Common myeloid progenitor, CD34-positive (primary cell): ENCODE results near the gene QPCT.

Experiments
- CTCF ChIA-PET: fragments of 350-600 bp; sonication (Branson Sonifier 250); formaldehyde crosslinking; loops from one replicate; lab custom pipeline; 2021; ENCODE audit warnings: antibody characterized with exemption; lab: Charles Lee
- POLR2A ChIA-PET: fragments of 350-600 bp; sonication (Branson Sonifier 250); formaldehyde crosslinking; loops from one replicate; lab custom pipeline; 2021; ENCODE audit warnings: antibody characterized with exemption; lab: Charles Lee
- DNase-seq, 3 donors: peaks; one replicate each; pipeline versions ENCODE4 v3.0.0 to v3.0.0-alpha.2; 2013
- H3K27ac ChIP-seq, 2 experiments: 1 replicate in 1 of 2; 2 replicates in 1 of 2; pipeline ENCODE4 v1.7.0; 2013; ENCODE audit warnings: inconsistent platforms in 2 of 2, low read length in 2 of 2, mild to moderate bottlenecking in 2 of 2, low read depth in 1 of 2, moderate library complexity in 1 of 2; ENCODE audit not compliant: severe bottlenecking in 2 of 2, insufficient read depth in 1 of 2, poor library complexity in 1 of 2
- H3K27me3 ChIP-seq, 5 experiments: replicated peaks in 2 of 5; 1 replicate in 3 of 5; 2 replicates in 2 of 5; pipeline versions ENCODE4 v1.6.1 to v1.7.0; 2013; ENCODE audit warnings: low read length in 4 of 5, mild to moderate bottlenecking in 2 of 5, moderate library complexity in 2 of 5, inconsistent platforms in 1 of 5; ENCODE audit not compliant: insufficient read depth in 5 of 5, control insufficient read depth in 4 of 5
- H3K36me3 ChIP-seq, 4 experiments: 1 replicate in 2 of 4; 2 replicates in 2 of 4; pipeline versions ENCODE4 v1.6.1 to v1.7.0; 2013; ENCODE audit warnings: low read length in 3 of 4, control low read depth in 1 of 4, mild to moderate bottlenecking in 1 of 4; ENCODE audit not compliant: control insufficient read depth in 4 of 4, insufficient read depth in 4 of 4
- H3K4me1 ChIP-seq, 4 experiments: 1 replicate in 3 of 4; 2 replicates in 1 of 4; pipeline versions ENCODE4 v1.6.1 to v1.7.1; 2013; ENCODE audit warnings: low read length in 3 of 4, mild to moderate bottlenecking in 3 of 4, control low read depth in 1 of 4, inconsistent platforms in 1 of 4, moderate library complexity in 1 of 4; ENCODE audit not compliant: control insufficient read depth in 4 of 4, insufficient read depth in 4 of 4; ENCODE audit errors: control extremely low read depth in 1 of 4
- H3K4me3 ChIP-seq, 7 experiments: 1 replicate in 4 of 7; 2 replicates in 3 of 7; pipeline versions ENCODE4 v1.5.1 to v1.7.0; 2013; ENCODE audit warnings: mild to moderate bottlenecking in 7 of 7, low read length in 6 of 7, moderate library complexity in 6 of 7, inconsistent platforms in 2 of 7, low read depth in 2 of 7, control low read depth in 1 of 7; ENCODE audit not compliant: insufficient read depth in 4 of 7, control insufficient read depth in 1 of 7; ENCODE audit errors: extremely low read depth in 1 of 7
- H3K9me3 ChIP-seq, 5 experiments: 1 replicate in 4 of 5; 2 replicates in 1 of 5; pipeline versions ENCODE4 v1.6.1 to v1.7.1; 2013; ENCODE audit warnings: low read length in 4 of 5, mild to moderate bottlenecking in 2 of 5, inconsistent platforms in 1 of 5, low read depth in 1 of 5, moderate library complexity in 1 of 5; ENCODE audit not compliant: control insufficient read depth in 4 of 5, insufficient read depth in 2 of 5; ENCODE audit errors: control extremely low read depth in 1 of 5
- WGBS: methylation state at CpG from one replicate; pipeline ENCODE4 v1.1.5; 2013; ENCODE audit not compliant: insufficient coverage; 5-methylcytosine and 5-hydroxymethylcytosine counted together

The QPCT gene

DNA sequence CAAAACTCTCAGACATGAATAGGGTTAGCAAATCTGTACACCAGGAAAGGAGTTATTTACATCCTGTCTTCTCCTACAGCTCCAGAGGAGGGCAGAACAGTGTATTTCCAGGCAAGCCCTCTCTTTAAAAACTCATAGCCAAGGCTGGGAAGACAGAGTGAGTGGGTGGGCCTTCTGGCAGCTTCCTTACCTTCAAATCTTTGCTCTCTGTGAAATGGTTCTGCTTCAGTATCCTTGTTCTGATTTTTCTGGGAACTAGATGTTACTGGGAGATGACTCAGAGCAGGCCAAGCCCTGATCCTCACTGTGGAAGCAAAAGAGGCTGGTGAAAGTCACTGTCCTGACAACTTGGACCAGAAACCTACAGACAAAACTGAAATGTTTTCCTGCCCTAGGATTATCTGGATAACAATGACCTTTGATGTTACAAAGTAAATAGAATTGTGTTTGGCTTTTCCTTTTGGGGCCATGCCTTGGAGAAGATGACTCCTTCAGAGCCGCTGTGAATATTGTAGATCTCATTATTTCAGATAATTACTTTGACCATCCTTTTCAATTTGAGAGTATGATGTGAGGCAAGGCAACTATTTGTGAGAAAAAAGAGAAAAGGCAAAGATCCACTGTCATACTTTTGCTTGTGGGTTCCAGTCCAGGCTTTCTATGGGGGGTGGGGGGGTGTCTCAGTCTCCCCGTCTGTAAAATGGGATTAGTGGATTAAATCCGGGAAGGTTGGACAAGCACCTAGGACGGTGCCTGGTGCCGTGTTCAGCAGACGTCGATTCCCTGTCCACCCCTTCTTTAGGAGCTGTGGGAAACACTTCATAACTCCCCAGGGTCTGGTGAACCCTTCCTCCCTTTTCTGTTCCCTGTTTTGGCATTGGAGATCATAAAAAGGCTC, 644 bp upstream of the QPCT start:
- Histone ChIP-seq H3K27ac (no peak overlapping the region), H3K4me1 (peaks cover 6 to 33% (median 17%) of the 10 kb centered on the region in 4 experiments), H3K4me3 (peak overlapping the region; percentile 48 to 91 (median 71)), H3K27me3 (no peaks in the 10 kb centered on the region), H3K9me3 (no peaks in the 10 kb centered on the region), H3K36me3 (no peaks in the 10 kb centered on the region)
- WGBS = 70% methylated on average over 5 of the region's 7 CpGs
- POLR2A ChIA-PET = interaction anchor here (0.6 to 2.0 kb wide), 3 partner anchors 19 to 52 kb away, joined by 3 to 10 read pairs (median 9); partner anchors contain the start of gene PRKD3
- DNase-seq = peak in 2 of 3 donors; percentile 46 to 51
- CTCF ChIA-PET = interaction anchor here (1.0 to 1.9 kb wide), 7 partner anchors 13 to 512 kb away, joined by 3 to 5 read pairs (median 4); no protein-coding TSS in a partner anchor

DNA sequence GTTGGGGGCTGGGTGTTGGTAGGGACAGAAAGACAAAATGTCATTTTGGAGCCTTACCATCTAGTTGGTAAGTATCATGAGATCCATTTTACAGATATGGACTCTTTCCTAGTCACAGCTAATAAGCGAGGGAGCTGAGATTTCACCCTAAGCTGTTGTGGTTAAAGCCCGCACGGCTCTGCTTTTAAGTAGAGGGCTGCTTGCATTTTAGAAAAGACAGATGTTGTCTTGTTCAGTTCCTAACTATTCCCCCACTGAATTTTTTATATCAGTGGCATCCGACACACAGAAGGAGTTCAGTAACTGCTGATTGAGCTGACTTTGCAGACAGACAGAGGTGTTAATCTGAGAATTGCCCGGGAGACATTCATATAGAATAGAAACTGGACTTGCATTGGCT, 3.7 kb downstream of the QPCT start:
- Histone ChIP-seq H3K27me3 (no peaks in the 10 kb centered on the region), H3K9me3 (no peaks in the 10 kb centered on the region), H3K27ac (no peak overlapping the region), H3K36me3 (no peaks in the 10 kb centered on the region), H3K4me3 (no peak overlapping the region), H3K4me1 (peaks cover 6 to 41% (median 25%) of the 10 kb centered on the region in 4 experiments)
- ChIA-PET POLR2A (no interaction called here), CTCF (interaction anchor here (1.0 to 2.5 kb wide), 4 partner anchors 10 to 543 kb away, joined by 3 to 12 read pairs (median 3); partner anchors contain the start of gene PRKD3)
- 100% methylated on average over 2 of the region's 5 CpGs for WGBS
- no peak for DNase-seq

DNA sequence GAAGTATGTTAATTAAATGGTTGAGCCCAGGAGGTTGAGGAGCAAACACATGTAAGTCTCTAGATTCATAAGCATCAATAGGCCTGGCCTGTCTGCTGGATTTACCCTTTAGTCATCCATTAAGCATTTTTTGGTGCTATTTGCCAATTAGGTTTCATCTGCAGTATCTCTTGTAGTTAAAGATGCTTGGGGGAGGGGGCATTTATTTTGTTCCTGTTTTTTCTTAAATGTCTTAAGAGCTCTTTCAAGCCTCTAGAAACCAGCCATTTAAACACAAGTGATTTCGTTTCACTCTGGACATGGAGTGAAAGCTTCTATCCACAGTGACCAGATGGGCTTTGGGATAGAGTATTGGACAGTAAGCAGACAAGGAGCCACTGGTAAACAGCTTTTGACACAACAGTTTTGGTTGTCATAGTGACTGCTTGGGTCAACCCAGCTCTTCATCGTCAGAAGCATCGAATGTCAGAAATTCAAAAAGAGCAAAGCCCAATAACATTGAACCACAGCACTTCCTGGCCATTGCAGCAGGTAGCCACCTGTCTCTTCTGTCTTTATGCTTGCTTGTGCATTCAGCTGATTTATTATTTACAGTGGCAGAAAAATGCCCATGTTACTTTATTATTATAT, 4.9 kb downstream of the QPCT start:
- H3K9me3 ChIP-seq = no peaks in the 10 kb centered on the region
- ChIA-PET CTCF (interaction anchor here (0.8 to 2.5 kb wide), 7 partner anchors 9 to 538 kb away, joined by 3 to 12 read pairs (median 3); partner anchors contain the start of gene PRKD3), POLR2A (interaction anchor here (1.3 kb wide), 1 partner anchor 27 kb away, joined by 3 read pairs; no protein-coding TSS in a partner anchor)
- no peaks in the 10 kb centered on the region for H3K27me3 ChIP-seq
- H3K4me1 ChIP-seq = peaks cover 4 to 29% (median 23%) of the 10 kb centered on the region in 4 experiments
- DNase-seq = peak in 2 of 3 donors; percentile 66 to 71
- WGBS = 94% methylated on average over 2 of the region's 3 CpGs
- H3K36me3 ChIP-seq = no peaks in the 10 kb centered on the region
- H3K27ac ChIP-seq = no peak overlapping the region
- no peak overlapping the region for H3K4me3 ChIP-seq

DNA sequence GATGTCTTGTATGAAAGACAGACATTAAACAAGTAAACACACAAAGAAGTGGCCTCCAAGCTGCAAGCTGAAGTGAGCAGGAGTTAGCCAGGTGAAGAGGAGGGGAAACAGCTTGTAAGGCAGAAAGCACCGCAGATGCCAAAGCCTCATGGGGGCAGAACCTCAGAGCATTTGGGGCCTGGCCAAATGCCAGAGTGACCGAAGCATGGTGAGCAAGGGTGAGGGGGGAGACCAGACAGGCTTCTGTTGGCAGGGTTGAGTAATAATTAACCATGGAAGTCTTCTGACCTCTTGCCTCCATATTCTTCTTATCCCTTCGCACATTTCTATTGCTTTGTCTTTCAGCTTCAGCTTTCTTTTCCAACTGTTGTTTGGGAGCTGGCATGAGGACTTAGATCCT, 5.6 kb downstream of the QPCT start:
- no peaks in the 10 kb centered on the region for H3K27me3 ChIP-seq
- H3K9me3 ChIP-seq = no peaks in the 10 kb centered on the region
- H3K4me3 ChIP-seq = no peak overlapping the region
- ChIA-PET CTCF (interaction anchor here (0.9 to 2.5 kb wide), 6 partner anchors 9 to 537 kb away, joined by 3 to 12 read pairs (median 4); partner anchors contain the start of gene PRKD3), POLR2A (interaction anchor here (1.3 kb wide), 1 partner anchor 27 kb away, joined by 3 read pairs; no protein-coding TSS in a partner anchor)
- H3K4me1 ChIP-seq = peaks cover 4 to 22% (median 16%) of the 10 kb centered on the region in 4 experiments
- WGBS = 33% methylated on average over 3 of the region's 3 CpGs
- no peaks in the 10 kb centered on the region for H3K36me3 ChIP-seq
- DNase-seq = peak in 2 of 3 donors; percentile 69 to 76
- H3K27ac ChIP-seq = no peak overlapping the region

DNA sequence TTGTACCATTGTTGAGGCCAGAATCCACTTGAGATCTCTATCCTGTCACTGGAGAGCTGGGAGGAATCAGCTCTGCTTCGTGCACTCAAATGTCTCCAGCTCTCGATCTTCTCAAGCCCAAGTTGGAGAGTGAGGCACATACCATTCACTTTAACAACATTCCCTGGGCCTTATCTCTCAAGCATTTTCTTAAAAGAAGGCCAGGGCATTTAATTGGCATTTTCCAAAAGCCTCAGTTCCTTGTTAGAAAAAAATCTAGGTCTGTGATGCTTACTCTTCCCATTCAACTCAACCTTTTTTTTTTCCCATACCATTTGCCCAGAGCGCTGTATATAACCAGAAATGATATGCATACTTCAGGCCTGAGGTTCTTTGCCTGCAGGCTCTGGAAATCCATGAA, 10.1 kb downstream of the QPCT start:
- ChIA-PET CTCF (no interaction called here), POLR2A (interaction anchor here (0.7 kb wide), 1 partner anchor 35 kb away, joined by 3 read pairs; no protein-coding TSS in a partner anchor)
- H3K4me3 ChIP-seq = no peak overlapping the region
- no peak overlapping the region for H3K27ac ChIP-seq
- no peak for DNase-seq
- no peaks in the 10 kb centered on the region for H3K27me3 ChIP-seq
- H3K4me1 ChIP-seq = peaks cover 0 to 10% (median 9%) of the 10 kb centered on the region in 4 experiments
- H3K9me3 ChIP-seq = no peaks in the 10 kb centered on the region
- H3K36me3 ChIP-seq = no peaks in the 10 kb centered on the region
- WGBS = 100% methylated on average over 3 of the region's 3 CpGs

DNA sequence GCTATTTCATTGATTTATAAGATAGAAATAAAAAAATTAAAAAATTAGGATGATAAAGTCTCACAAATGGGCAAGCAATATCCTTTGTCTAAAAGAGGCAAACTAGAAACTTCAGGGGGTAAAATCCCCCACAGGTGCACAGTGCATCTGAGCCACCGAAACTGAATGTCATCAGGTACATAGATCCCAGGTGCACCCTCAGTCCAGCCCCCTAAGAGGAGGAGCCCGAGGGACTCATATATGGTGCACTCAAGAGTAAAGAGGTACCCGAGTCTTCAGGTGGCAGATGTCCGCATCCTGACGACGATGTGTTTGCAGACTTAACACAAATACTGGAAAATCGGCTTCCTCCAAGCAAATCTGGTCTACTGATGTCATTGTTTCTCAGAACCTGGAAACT, 11.3 kb downstream of the QPCT start:
- Histone ChIP-seq H3K4me3 (no peak overlapping the region), H3K4me1 (no peaks in the 10 kb centered on the region), H3K27ac (no peak overlapping the region), H3K36me3 (no peaks in the 10 kb centered on the region), H3K9me3 (no peaks in the 10 kb centered on the region), H3K27me3 (no peaks in the 10 kb centered on the region)
- DNase-seq = no peak
- CTCF ChIA-PET = no interaction called here
- POLR2A ChIA-PET = no interaction called here
- WGBS = 100% methylated on average over 6 of the region's 7 CpGs
